ENCODE results near the gene TOM1L2. TPM values are rescaled to one million over a fixed set of nuclear protein-coding genes. Genes with fewer than 3 reads are reported as not detected.

TOM1L2 gene
- total and polyA plus RNA-seq, 8 donors, result 20.3 to 28.2 (median 22.2) TPM

DNA sequence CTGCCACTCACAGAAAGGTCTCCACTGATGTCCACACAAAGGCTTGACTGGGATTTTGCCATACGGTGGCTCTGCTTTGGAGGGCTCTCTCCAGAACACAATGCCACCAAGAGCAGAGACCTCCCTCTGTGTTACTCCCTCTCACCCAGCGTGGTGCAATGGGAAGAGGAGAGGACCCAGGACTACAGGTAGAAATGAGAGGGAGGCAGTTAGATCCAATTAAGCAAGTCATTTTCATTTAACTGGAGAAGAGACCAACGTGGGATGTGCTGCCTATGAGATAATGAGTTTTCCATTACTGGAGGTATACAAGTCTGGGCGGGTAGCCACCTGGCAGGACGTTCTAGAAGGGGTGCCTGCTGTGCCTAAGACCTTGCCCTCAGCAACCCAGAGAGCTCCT lies 34.2 kb downstream of the TOM1L2 start:
- Histone ChIP-seq H3K36me3 (no peaks in the 10 kb centered on the region), H3K9me3 (no peaks in the 10 kb centered on the region), H3K27me3 (no peaks in the 10 kb centered on the region), H3K4me3 (no peak overlapping the region), H3K27ac (no peak overlapping the region), H3K4me1 (peaks cover 6% of the 10 kb centered on the region in 3 donors)
- TF ChIP-seq, protein P1, sequence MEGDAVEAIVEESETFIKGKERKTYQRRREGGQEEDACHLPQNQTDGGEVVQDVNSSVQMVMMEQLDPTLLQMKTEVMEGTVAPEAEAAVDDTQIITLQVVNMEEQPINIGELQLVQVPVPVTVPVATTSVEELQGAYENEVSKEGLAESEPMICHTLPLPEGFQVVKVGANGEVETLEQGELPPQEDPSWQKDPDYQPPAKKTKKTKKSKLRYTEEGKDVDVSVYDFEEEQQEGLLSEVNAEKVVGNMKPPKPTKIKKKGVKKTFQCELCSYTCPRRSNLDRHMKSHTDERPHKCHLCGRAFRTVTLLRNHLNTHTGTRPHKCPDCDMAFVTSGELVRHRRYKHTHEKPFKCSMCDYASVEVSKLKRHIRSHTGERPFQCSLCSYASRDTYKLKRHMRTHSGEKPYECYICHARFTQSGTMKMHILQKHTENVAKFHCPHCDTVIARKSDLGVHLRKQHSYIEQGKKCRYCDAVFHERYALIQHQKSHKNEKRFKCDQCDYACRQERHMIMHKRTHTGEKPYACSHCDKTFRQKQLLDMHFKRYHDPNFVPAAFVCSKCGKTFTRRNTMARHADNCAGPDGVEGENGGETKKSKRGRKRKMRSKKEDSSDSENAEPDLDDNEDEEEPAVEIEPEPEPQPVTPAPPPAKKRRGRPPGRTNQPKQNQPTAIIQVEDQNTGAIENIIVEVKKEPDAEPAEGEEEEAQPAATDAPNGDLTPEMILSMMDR (IDR thresholded peaks at IDR 0.05), result no peak
- ATAC-seq (no peak), FAIRE-seq (no peak), DNase-seq (no peak)
- intact Hi-C loops (cut with DNase I), result no loop called here
- WGBS, 2 donors, result 74 to 80% methylated on average over 5 of the region's 5 CpGs

DNA sequence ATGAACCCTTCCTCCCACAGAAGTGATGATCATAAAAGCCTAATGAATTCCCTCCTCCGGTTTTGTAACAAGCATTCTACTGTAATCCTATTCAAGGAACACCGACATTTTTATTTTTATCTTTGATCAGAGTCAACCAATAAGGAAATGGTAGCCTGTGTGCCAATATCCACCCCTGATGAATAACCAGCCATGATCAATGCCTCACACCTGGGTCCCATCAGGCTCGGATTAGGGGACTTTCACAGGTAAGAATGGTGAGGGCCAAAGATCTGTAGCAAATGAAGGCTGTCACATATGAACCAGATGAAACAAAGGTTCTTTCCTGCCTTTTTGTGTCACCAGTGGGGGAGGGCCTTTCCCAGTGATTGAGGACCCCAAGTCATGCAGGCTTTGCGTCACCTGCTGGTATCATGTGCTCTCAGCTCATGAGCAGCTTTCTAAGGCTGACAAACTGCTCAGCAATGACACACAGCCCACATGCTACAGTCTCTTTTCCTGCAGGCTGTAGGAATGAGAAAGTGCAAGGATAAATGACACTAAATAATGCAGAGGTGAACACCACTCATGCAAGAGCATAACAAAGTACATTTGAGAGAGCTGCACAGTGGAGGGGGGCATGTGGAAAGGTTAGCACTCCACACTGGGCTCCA lies 34.9 kb downstream of the TOM1L2 start:
- 58 to 64% methylated on average over 4 of the region's 4 CpGs for WGBS, 2 donors
- H3K27ac ChIP-seq, result no peak overlapping the region
- no peak for FAIRE-seq

DNA sequence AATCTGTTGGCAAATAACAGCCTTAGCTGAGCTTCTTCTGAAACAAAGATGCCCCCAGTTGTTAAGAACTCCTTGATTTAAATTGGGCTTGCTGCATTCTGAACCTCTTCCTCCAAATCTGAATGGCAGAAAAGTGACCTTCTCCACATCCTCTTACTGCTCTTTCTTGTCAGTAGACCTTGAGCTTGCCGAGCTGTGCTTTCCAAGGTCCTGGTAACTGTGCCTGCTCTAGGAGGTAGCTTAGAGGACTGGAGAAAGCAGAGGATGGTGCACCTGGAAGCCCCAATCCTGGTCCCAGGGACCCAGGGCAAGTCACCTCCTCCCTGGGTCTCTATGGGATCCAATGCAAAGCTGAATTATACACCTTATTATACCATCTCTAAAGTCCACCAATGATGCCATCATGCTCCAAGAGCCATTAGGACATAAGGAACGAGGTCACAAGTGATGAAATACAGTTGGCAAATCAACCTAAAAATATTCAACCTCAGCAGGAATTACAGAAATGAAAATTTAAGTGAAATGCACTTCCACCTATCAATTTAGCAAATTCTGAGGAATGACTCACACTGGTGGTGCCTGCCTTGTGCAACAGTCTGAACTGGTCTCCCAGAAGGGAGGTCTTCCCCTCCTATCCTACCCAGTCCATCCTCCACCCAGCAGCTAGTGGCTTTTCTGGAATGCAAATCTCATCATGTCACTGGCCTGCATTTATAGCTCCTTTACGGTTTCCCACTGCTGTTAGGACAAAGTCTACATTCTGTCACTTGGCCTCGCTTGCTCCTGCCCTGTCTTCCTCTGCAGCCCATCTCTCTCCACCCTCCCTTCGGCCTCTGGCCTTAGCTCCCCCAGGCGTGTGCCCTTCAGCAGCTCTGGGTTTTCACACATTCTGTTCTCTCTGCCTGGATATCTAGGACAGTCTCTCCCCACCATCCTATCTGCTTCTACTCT lies 36.6 kb downstream of the TOM1L2 start:
- no peak for DNase-seq
- no peak overlapping the region for H3K27ac ChIP-seq
- H3K27me3 ChIP-seq, result no peaks in the 10 kb centered on the region
- peak in 3 of 4 donors; percentile 50 to 81 (median 65) for ATAC-seq
- no peak for FAIRE-seq
- H3K4me3 ChIP-seq, result no peak overlapping the region
- H3K9me3 ChIP-seq, result no peaks in the 10 kb centered on the region
- intact Hi-C loops (cut with DNase I), result no loop called here
- H3K36me3 ChIP-seq, result no peaks in the 10 kb centered on the region
- peaks cover 0 to 6% (median 6%) of the 10 kb centered on the region in 3 donors for H3K4me1 ChIP-seq
- WGBS, 2 donors, result 72% methylated on average over 6 of the region's 6 CpGs
- TF ChIP-seq, protein P1 (IDR thresholded peaks at IDR 0.05), result no peak

More for the DNA sequence above, 34.9 kb downstream of the TOM1L2 start:
- Histone ChIP-seq H3K4me1 (peaks cover 0 to 6% (median 6%) of the 10 kb centered on the region in 3 donors), H3K9me3 (no peaks in the 10 kb centered on the region), H3K36me3 (no peaks in the 10 kb centered on the region), H3K27me3 (no peaks in the 10 kb centered on the region), H3K4me3 (no peak overlapping the region)
- intact Hi-C loops (cut with DNase I), result no loop called here
- TF ChIP-seq, protein P1 (IDR thresholded peaks at IDR 0.05), result no peak
- ATAC-seq, result no peak
- DNase-seq, result no peak

DNA sequence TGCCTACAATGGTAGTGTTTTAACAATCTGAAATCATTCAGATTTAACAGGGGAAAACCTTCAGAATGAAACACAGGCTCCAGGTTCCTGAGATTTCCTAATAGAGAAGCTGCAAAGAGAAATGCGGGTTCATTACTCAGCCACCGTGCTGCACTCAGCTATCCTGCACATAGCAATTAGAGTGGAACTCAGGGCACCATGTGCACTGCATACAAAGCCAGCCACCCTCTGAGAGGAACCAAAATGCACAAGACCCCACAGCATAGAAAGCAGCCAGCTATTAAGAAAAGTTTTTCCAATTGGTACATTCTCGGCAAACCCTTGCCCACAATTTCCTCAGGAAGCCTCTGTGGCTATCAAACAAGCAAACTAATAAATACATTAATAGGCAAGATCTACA lies 37.4 kb downstream of the TOM1L2 start:
- Histone ChIP-seq H3K27ac (no peak overlapping the region), H3K4me1 (peaks cover 0 to 6% (median 6%) of the 10 kb centered on the region in 3 donors), H3K4me3 (no peak overlapping the region), H3K36me3 (no peaks in the 10 kb centered on the region), H3K27me3 (no peaks in the 10 kb centered on the region), H3K9me3 (no peaks in the 10 kb centered on the region)
- FAIRE-seq, result no peak
- no peak for DNase-seq
- intact Hi-C loops (cut with DNase I), result no loop called here
- peak in 1 of 4 donors; percentile 35 for ATAC-seq
- TF ChIP-seq, protein P1 (IDR thresholded peaks at IDR 0.05), result no peak
- 87 to 90% methylated on average over 3 of the region's 3 CpGs for WGBS, 2 donors
